C4-2B (cell line): Measurements from ENCODE around the gene AMPH.

Source experiments
- H3K27ac ChIP-seq: fragments of 450-650 bp; 2 replicates; pipeline ENCODE4 v1.5.1; 2017
- CTCF ChIP-seq: fragments of 450-650 bp; conservative IDR thresholded peaks from 2 replicates; pipeline ENCODE4 v1.5.1; 2017; ENCODE audit warnings: mild to moderate bottlenecking
- ZFX ChIP-seq: fragments of 450-650 bp; IDR thresholded peaks from 2 replicates; pipeline ENCODE4 v1.6.1; 2017

AMPH gene

GRCh38 chr7:38671911-38672905 is 41.0 kb upstream of the AMPH start:
- TF ChIP-seq CTCF, result no peak
- H3K27ac ChIP-seq, result no peak overlapping the region

DNA sequence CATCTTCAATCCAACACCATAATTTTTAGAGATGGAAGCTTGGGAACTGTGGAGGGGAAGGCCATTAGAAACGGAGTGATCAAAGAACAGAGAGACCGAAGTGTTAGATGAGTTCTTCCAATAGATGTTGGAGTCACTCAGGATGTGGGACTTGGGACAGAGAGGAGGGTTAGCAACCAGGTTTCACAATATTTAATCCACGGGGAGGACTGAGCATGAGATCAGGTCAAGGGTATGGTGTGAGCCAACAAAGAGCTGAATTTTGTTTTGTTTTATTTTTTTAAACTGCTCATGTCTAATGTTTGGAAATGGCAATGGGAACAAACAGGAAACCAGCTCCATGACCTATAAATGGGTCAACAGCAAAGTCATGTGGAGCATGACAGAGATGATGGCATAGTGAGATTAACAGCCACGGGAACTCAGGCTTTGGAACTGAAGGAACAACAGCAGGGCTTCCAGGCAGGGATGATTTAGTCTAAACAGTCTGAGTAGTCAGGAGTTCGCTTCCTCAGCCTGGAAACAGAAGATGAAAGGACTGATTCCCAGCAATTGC is 38.9 kb upstream of the AMPH start:
- TF ChIP-seq ZFX (no peak), CTCF (no peak)
- no peak overlapping the region for H3K27ac ChIP-seq

- H3K27ac ChIP-seq, result no peak overlapping the region
- TF ChIP-seq CTCF, result no peak
- no peak for TF ChIP-seq ZFX
Measured at GRCh38 chr7:38664972-38665371, 33.8 kb upstream of the AMPH start.

DNA sequence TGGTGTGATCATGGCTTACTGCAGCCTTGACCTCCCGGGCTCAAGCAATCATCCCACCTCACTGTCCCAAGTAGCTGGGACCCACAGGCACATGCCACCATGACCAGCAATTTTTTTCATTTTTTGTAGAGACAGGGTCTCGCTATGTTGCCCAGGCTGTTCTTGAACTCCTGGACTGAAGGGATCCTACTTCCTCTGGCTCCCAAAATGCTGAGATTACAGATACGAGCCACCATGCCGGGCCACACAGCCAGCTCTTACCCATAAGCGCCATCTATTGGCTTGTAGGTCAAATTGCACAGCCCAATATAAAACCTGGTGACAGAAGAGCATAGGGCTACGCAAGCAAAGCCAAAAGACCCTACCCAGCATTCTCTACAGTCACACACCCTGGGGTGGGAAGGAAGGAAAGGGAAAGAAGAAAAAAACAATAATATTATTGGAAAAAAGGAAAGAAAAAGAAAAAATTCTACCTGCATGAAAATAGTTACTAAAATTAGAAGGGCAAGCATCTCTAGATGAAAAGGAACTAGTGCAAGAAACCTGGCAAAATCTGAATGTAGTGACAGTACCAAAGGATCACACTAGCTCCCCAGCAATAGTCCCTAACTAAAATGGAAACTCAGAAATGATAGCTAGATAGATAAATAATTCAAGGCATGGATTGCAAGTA is 29.4 kb upstream of the AMPH start:
- TF ChIP-seq ZFX (no peak), CTCF (peak; percentile 89)
- no peak overlapping the region for H3K27ac ChIP-seq

DNA sequence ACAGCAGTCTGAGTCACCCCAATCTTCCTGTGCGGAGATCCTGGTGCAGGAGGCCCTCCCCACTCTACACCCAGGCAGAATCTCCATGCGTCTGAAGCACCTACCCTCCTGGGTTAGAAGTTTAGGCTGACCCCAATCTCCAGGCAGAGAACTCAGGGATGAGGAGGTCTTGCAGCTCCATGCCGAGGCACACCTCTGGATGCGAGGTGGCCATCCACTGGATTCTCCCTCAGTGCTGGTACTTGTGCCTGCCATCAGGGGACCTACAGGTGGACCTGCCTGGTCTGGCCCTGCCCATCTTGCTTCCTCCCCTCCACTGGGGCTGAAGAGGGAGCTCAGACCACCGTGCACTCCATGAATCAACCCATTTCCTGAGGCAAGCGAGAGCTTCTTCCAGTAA is 28.8 kb upstream of the AMPH start:
- TF ChIP-seq CTCF (no peak), ZFX (no peak)
- H3K27ac ChIP-seq, result no peak overlapping the region

GRCh38 chr7:38658921-38659320 is 27.7 kb upstream of the AMPH start:
- no peak overlapping the region for H3K27ac ChIP-seq
- TF ChIP-seq ZFX, result no peak
- no peak for TF ChIP-seq CTCF

- no peak overlapping the region for H3K27ac ChIP-seq
- TF ChIP-seq ZFX, result no peak
- no peak for TF ChIP-seq CTCF
Measured at GRCh38 chr7:38656968-38657367, 25.8 kb upstream of the AMPH start.
